GM21423 (cell line): ENCODE data around the gene JPH2.

Experiments
- ATAC-seq: cut with Tn5 transposase; IDR thresholded peaks from one replicate; pipeline ENCODE4 v1.9.1; 2021; ENCODE audit warnings: mild to moderate bottlenecking, moderate library complexity; ENCODE audit not compliant: unreplicated experiment

JPH2 gene

GRCh38 chr20:44065401-44066340 lies 121.3 kb downstream of the JPH2 start:
- ATAC-seq: no peak

- ATAC-seq: no peak
Measured at GRCh38 chr20:44064501-44065400, 122.2 kb downstream of the JPH2 start.
